Panc1 (cell line): ENCODE measurements around the gene TPRX2. TPM values are rescaled to one million over a fixed set of nuclear protein-coding genes. Genes with fewer than 3 reads are reported as not detected.

Experiments used
- ATAC-seq: fragments of 200-7000 bp; cut with Tn5 transposase; 2 replicates; pipeline ENCODE4 v1.9.1; 2020; ENCODE audit warnings: mild to moderate bottlenecking, moderate library complexity
- BruUV-seq: library from RNA; stranded (reverse); fragments of 400-500 nt; replicated peaks from 2 replicates; lab custom pipeline; 2021; lab: Mats Ljungman, UMichigan
- CTCF ChIA-PET: fragments of 300-600 bp; sonication (Branson Sonifier 250); formaldehyde crosslinking; loops from one replicate; lab custom pipeline; 2022; ENCODE audit warnings: antibody characterized with exemption; lab: Charles Lee
- POLR2A ChIA-PET: fragments of 300-600 bp; sonication (Branson Sonifier 250); formaldehyde crosslinking; loops from one replicate; lab custom pipeline; 2022; ENCODE audit warnings: antibody characterized with exemption; lab: Charles Lee
- DNase-seq: peaks from one replicate; pipeline ENCODE4 v3.0.0-alpha.2; 2010; ENCODE audit warnings: low read depth, low spot score
- H3K27ac ChIP-seq: 2 replicates; pipeline ENCODE4 v1.5.1; 2011; ENCODE audit warnings: mild to moderate bottlenecking, low read length, inconsistent platforms
- H3K27me3 ChIP-seq: fragments of 200-500 bp; sonication (Bioruptor generic); 2 replicates; pipeline ENCODE4 v1.6.0; 2014; ENCODE audit warnings: low read length, inconsistent platforms; ENCODE audit not compliant: control insufficient read depth, insufficient read depth
- H3K36me3 ChIP-seq: fragments of 200-500 bp; sonication (Bioruptor generic); 2 replicates; pipeline ENCODE4 v1.5.1; 2014; ENCODE audit warnings: inconsistent platforms, mild to moderate bottlenecking, low read length, moderate library complexity; ENCODE audit not compliant: control insufficient read depth, insufficient read depth
- H3K4me1 ChIP-seq: 2 replicates; pipeline ENCODE4 v1.5.1; 2011; ENCODE audit warnings: inconsistent platforms, mild to moderate bottlenecking, low read length, moderate library complexity; ENCODE audit not compliant: control insufficient read depth, insufficient read depth
- H3K4me3 ChIP-seq, 2 experiments: 2 replicates each; pipeline ENCODE4 v1.5.1; 2011 to 2012; ENCODE audit warnings: low read depth in 2 of 2, low read length in 2 of 2, mild to moderate bottlenecking in 2 of 2, inconsistent platforms in 1 of 2, moderate library complexity in 1 of 2
- H3K9me3 ChIP-seq: fragments of 200-500 bp; sonication (Bioruptor generic); 2 replicates; pipeline ENCODE4 v1.5.1; 2014; ENCODE audit warnings: low read depth, mild to moderate bottlenecking, inconsistent platforms, low read length, moderate library complexity; ENCODE audit not compliant: control insufficient read depth, insufficient read depth
- CTCF ChIP-seq: fragments of 450-650 bp; IDR thresholded peaks from 2 replicates; pipeline ENCODE4 v1.5.1; 2017; ENCODE audit warnings: mild to moderate bottlenecking
- POLR2AphosphoS5 ChIP-seq: IDR thresholded peaks from 2 replicates; pipeline ENCODE4 v1.6.1; 2012; ENCODE audit warnings: mild to moderate bottlenecking, low read depth, low read length, moderate library complexity
- REST ChIP-seq, 2 experiments: IDR thresholded peaks; 2 replicates each; pipeline ENCODE4 v1.6.1; 2011 to 2012; ENCODE audit warnings: low read depth in 2 of 2, control low read depth in 1 of 2, low read length in 1 of 2, mild to moderate bottlenecking in 1 of 2, moderate library complexity in 1 of 2; ENCODE audit not compliant: insufficient read depth in 1 of 2
- SIN3A ChIP-seq: IDR thresholded peaks from 2 replicates; pipeline ENCODE4 v1.6.1; 2012; ENCODE audit warnings: low read depth, mild to moderate bottlenecking, low read length, moderate library complexity, borderline replicate concordance; ENCODE audit not compliant: insufficient read depth
- TCF7L2 ChIP-seq: IDR thresholded peaks from 2 replicates; pipeline ENCODE4 v1.6.1; 2011; ENCODE audit warnings: mild to moderate bottlenecking, low read depth, low read length, inconsistent platforms
- in situ Hi-C: cut with HindIII; loops from 2 replicates; pipeline ENCODE4 v1.10.0; 2016; ENCODE audit warnings: low sequenced_read_pairs, low pct_unique_long_range_greater_than_20kb
- intact Hi-C: fragments of 100-400 bp; cut with micrococcal nuclease; formaldehyde crosslinking; loops from one replicate; pipeline ENCODE4 v1.10.0; 2022; ENCODE audit not compliant: unreplicated experiment
- total RNA-seq: library from RNA; stranded (reverse); gene quantifications from one replicate; pipeline ENCODE4 v1.2.1, GENCODE V29; 2021; ENCODE audit not compliant: unreplicated experiment

TPRX2 gene
- total RNA-seq, 1 experiment from 2014 or later: not detected

DNA sequence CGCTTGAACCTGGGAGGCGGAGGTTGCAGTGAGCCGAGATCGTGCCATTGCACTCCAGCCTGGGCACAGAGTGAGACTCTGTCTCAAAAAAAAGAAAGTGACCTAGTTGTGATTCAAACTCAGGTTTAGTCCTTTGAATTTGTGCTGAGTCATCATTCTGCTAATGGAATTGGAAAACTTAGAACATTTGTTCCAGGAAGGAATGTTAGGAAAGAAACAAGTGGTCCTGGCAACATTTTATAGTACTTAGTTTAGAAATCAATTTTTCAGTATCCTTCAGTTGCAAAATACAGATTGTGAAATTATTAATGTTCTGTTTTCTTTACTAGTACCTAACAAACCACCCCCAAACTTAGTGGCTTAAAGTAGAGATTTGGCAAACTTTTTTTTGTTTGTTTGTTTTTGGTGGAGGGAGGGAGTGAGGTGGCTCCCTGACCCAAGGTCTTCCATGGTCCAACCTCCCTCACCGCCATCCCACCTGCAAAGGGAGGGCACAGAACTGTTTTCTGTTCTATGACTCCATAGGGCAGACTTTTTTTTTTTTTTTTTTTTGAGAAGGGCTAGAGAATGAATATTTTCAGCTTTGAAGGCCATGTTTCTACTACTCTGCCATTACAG, 36.2 kb downstream of the TPRX2 start:
- POLR2A ChIA-PET: no interaction called here
- TF ChIP-seq SIN3A: no peak
- no peak for TF ChIP-seq CTCF
- no peak for TF ChIP-seq POLR2AphosphoS5
- no peak for TF ChIP-seq TCF7L2
- TF ChIP-seq REST (IDR thresholded peaks at IDR 0.05; ENCODE audit: insufficient read depth in 1 of 2, low read depth in 2 of 2, low read length in 1 of 2): no peak
- Histone ChIP-seq H3K4me1 (no peaks in the 10 kb centered on the region), H3K27ac (no peak overlapping the region), H3K27me3 (no peaks in the 10 kb centered on the region), H3K4me3 (no peak overlapping the region), H3K36me3 (no peaks in the 10 kb centered on the region), H3K9me3 (no peaks in the 10 kb centered on the region)
- CTCF ChIA-PET: interaction anchor here (0.6 to 1.0 kb wide), 2 partner anchors 20 to 96 kb away, joined by 3 to 5 read pairs; no protein-coding TSS in a partner anchor
- intact Hi-C loops: no loop called here
- no peak for DNase-seq
- ATAC-seq: no peak
- in situ Hi-C loops: no loop called here
- BruUV-seq: no TSS peak

DNA sequence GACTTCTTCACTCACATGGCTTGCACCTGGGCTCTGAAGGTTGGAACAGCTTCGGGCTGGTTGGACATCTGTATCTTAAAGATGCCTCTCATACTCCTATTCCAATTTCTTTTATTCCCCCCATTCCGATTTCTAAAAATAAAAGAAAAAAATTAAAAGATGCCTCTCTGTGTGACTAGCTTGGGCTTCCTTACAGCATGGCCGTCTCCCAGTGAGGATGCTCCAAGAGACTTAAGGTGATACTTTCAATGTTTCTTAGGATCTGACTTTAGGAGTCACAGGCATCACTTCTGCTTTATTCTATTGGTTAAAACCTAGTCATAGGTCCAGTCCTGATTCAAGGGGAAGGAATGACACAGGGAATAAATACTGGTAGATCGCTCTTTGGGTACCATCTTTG, 37.0 kb downstream of the TPRX2 start:
- ATAC-seq (no peak), DNase-seq (no peak)
- no peak overlapping the region for H3K27ac ChIP-seq
- H3K4me3 ChIP-seq: no peak overlapping the region
- CTCF ChIA-PET: interaction anchor here (0.6 to 1.0 kb wide), 2 partner anchors 21 to 97 kb away, joined by 3 to 5 read pairs; no protein-coding TSS in a partner anchor
- intact Hi-C loops (no loop called here), in situ Hi-C loops (no loop called here)
- no peaks in the 10 kb centered on the region for H3K27me3 ChIP-seq
- POLR2A ChIA-PET: no interaction called here
- H3K9me3 ChIP-seq: no peaks in the 10 kb centered on the region
- H3K36me3 ChIP-seq: no peaks in the 10 kb centered on the region
- no peak for TF ChIP-seq TCF7L2
- no peak for TF ChIP-seq POLR2AphosphoS5
- TF ChIP-seq SIN3A: no peak
- TF ChIP-seq REST (IDR thresholded peaks at IDR 0.05; ENCODE audit: insufficient read depth in 1 of 2, low read depth in 2 of 2, low read length in 1 of 2): no peak
- no peak for TF ChIP-seq CTCF
- H3K4me1 ChIP-seq: no peaks in the 10 kb centered on the region
- BruUV-seq: no TSS peak
